Stimulated activated CD8-positive, alpha-beta memory T cell treated with anti-CD3 and anti-CD28 coated beads, Interleukin-4, amount 100 ng/mL, for 4 hours (primary cell): ENCODE results near the gene MAST4.
"Not testable (repeated sequence)": the region's sequence is repeated elsewhere in the genome, so short reads cannot be mapped to it uniquely, and the experiment has no call there.

Experiments
- DNase-seq, 2 donors: peaks; one replicate each; pipeline ENCODE4 v3.0.0-alpha.2; 2020; ENCODE audit warnings: low read depth in 2 of 2, low spot score in 1 of 2

MAST4 gene

DNA sequence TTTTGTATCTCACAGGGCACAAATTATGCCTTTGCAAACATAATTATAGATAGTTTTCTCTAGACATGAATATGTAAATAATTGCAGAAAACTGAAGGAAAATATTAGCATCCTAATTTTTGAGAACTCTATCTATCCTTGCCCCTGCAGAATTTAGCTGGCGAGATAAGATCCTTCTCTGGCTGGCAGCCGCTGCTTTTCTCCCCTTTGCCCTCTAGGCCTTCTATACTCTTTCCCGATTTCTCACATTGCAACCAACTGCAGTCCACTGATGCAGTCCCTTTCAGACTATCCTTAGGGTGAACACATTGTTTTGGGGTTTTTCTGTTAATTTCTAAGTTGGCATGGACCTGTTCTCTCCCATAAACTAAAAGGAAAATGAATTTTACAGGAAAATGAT lies 509.1 kb downstream of the MAST4 start:
- no peak for DNase-seq

DNA sequence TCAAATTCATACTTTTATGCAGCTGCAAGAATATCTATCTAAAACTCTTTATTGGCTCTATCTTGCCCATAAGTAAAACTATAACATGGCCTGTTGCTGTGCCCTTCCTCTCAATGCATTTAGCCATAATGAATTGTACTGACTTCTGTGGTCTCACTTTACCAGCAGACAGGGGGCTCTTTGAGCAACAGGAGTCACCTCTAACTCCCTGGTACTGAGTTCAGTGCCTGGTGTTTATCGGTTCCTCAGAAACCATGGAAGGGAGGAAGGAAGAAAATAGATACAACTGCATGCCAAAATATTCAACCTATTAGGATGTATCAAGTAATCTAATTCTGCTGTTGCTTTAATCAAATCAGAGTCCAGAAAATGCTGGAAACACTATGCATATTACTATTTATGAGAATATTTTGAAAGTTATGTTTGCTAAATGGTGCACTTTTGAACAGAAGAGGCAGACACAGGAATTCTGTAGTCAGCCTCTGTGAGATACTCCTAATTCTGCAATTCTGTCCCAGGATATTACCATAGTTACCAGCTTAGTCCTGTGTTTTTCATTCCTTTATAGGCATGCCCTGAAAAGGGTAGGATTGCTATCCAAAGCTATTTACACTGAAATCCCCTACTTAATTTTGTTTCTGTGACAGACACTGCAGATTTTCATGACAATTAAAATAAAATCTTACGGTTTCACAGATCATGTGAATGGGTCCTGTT lies 510.6 kb downstream of the MAST4 start:
- DNase-seq, result no peak

DNA sequence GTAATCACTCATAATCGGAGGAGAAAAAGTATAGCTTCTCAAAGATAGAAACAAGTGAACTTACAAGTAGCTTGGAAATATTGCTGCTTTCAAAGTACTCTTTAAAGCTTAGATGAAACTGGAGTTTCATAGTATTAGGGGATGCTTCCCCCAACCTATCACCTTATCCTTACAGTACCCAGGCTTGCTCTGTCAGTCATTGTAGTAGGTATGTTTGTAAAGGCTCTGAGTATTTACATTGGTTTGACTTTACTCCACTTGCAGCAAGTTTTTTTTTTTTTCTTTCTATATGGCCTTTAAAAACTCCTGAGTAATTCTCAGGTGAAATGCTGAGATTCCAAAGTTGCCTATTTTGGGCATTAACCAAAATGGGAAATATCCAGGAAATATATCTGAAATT lies 515.6 kb downstream of the MAST4 start:
- DNase-seq, result no peak

DNA sequence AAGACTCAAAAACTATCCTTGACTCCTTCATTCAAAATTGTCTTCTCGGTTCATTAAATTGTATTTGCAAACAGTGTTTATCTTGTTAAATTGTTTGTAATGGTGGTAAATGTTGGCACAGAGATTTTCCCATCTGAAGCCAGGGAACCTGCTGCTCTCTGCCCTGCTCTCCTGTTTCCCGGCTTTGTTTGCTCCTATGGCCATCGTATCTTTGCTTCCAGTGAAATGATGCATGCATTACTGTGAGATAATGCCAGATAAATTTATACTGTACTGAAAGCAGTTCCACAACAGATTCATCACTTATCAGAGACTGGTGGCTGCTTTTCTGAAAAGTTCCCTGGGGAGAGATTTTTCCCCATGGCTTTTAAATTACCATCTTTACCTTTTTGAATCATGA lies 519.1 kb downstream of the MAST4 start:
- DNase-seq, result no peak

DNA sequence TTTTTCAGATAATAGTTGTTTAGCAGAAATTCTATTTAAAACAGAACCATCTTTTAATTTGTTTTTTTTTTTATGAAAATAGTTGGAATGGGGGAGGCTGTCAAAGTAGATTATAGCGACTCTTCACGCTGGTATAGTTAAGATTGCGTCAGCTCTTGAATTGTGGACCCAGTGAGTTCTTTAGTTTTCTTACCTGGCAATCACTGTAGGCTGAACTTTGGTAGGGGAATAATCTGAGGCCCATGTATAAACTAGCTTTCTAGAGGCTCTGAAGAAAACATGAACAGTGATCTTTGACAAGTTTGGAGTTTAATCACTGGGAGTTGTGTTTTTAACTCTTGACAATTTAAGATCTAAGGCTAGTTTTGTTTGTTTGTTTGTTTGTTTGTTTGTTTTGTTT lies 519.6 kb downstream of the MAST4 start:
- DNase-seq, result no peak

DNA sequence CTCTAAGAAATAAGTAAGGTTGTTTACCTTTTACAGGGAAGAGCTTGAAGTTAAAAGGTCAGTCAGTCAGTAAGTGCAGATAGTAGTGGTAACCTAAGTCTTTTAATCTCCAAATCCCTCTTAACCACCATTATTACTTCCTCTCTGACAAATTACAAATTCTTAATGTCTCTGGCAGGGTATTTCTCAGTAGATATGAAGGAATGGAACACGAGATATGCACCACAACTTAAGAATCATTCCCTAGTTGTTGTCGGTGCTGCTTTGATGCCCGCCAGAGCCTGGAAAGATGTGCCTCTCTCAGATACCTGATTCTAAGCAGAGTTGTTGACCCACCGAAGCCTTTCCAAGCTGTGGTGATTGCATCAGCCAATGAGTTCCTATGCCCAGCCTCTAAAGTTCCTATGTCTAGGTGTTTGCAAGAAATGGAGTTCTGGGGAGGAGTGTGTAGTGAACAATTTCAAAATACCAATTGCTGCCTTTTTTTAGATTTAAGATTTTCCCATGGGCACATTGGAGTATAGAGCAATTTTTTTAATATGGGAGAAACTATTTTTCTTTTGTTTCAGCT lies 521.9 kb downstream of the MAST4 start:
- no peak for DNase-seq

DNA sequence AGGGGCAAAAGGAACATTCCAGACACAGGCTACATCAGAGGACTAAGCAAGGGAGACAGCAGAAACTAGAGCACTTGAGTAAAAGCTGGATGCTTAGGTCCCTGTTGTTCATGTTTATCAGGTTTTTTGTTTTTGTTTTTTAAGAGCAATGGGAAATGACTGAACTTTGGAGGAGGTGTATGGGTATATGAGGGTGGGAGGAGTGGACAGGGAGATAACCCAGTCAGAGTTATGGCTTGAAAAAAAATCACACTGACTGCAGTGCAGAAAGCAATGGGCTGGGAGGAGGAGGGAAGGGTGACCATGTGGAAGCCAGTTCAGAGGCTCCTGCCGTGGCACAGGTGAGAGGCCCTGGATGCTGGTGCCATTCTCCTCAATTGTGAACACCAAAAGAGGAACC lies 522.8 kb downstream of the MAST4 start:
- DNase-seq, result no peak

DNA sequence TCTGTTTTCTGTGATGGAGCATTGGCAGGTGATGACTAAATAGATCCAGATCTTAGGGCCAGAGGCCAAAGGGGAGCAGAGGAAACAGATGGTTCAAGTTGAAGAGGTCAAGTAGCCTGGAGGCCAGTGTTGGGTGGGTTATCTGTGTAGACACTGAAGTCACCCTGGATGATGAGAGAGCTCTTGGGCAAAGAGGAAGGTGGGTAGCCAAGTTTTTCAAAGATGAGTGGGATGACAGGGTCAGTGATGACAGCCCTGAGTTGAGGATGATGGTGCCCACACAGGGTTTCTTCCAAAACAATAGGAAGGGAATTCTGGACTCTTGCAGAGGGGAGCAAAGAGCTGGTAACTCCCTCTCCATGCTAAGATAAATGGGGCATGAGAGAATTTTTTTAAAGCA lies 523.8 kb downstream of the MAST4 start:
- DNase-seq, result no peak

DNA sequence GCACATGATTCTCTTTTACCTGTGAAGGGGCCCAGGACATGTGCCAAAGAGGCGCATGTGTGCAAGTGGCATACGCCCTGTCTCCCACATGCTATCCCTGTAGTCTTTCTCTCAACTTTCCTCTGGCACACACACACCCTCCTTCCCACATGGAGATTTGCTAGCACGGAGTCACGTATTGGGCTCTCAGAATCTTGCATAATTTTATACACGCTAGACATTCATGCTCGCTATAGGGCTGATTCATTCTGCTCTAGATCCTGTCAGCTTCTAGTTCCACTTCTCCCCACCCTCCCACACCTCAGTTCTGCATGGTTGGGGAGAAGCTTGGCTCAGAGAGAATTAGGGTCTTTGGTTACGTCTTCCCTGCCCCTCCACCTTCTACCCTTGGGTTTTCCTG lies 527.6 kb downstream of the MAST4 start:
- DNase-seq, result no peak

DNA sequence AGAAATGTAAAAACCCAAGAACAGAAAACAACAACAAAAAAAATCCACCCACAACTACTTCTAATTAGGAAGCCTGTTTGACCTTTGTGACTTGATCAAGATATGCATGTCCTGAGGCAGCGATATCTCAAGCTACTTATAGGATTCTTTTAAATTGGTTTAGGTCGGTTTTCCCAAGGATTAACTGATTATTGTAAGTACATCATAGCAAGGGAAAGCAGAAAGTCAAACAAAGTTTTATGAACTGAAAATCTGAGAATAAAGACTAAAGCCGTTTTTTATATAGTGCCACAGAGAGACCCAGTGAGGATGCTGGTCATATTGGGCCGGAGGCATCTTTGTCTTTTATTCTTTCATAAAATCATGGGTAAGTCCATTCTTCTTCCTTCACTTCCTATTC lies 528.4 kb downstream of the MAST4 start:
- DNase-seq, result no peak

DNA sequence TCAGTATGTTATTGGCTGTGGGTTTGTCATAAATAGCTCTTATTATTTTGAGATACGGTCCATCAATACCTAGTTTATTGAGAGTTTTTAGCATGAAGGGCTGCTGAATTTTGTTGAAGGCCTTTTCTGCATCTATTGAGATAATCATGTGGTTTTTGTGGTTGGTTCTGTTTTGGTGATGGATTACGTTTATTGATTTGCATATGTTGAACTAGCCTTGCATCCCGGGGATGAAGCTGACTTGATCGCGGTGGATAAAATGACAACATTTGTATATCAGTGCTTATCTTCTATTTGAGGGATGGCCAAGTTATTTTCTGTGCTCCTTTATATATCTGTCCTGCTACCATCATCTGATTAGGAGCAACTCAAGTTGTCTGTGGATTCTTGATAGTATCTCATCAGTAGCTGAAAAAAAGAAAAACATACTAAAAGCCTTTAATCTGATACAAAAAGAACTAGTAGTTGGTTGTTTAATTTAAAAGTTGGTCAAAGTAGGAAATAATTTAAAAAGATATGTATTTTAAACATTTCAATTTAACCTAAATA lies 531.2 kb downstream of the MAST4 start:
- DNase-seq, result not testable (repeated sequence)

DNA sequence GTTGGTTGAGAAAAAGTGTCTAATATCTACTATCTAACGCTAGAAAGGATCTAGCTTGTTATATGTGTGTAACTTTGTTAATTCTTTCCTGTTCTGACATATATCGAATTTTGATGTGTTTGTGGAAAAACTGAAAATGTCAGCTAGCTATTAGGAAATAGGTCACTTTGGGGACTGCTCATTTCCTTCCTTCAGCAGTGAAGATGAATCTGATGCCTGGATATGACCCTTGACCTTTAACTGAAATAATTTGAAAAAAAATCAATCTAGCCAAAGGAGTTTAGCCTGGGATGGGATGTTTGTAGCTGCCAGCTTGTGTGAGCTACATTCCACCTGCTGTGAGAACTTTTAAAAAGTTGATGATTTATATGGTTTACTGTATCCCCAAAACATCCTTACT lies 533.6 kb downstream of the MAST4 start:
- DNase-seq, result no peak

DNA sequence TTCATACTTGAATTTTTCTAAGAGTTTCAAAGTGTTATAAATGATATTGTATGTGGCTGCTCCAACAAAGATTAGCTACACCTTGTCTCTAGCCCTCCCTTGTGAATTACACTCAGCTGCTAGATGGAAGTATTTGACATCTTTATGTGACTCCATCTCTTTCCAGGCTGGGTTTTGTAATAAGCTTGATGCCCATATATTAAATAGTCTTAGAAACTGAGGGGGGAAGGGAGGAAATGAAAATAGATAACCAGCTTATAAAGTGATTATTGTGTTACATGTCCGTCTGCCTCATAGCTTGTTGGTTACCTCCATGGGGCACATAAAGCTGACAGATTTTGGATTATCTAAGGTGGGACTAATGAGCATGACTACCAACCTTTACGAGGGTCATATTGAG lies 537.0 kb downstream of the MAST4 start:
- no peak for DNase-seq

DNA sequence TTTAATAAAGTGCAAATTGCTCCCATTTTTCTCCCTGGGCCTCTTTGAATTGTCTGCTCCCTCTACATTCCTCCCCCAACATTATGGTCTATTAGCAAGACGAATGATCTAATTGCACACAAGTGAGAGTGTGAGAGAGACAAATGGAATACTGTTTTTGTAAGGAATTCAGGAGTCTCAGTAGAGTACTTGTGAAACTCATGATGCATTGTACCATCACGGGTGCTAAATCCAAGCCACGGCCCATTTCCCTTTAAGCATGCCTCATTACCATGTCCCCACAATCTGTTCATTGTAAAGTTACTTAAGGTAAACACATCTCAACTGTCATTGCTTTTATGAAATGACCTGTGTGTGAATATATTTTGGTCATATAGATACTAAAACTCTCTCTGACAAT lies 537.6 kb downstream of the MAST4 start:
- DNase-seq, result no peak

DNA sequence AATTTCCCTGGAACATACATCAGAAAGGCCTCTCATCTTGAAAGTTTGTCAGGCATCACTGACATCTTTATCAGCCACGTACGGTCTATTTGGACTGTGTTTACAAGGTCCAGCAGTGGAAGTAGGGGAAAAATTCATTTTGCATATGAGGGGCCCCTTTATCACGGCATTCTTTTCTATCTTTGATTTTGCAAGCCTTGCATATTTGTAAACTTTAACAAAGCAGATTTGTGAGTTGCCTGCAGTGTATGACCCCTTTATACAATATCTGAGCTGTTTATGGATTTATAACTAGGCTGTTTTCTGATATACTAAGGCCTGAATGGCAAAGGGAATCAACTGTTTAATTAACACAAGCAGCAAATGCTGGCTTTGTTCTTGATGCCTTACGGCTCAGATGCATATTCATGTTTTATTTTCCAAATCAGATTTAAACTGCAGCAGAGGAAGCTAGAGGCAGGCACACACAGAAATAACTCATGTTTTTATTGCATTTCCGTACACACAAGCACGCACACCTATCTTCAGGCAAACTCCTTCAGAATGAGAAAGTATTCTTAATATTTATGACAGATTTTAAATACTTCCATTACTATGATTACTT lies 539.3 kb downstream of the MAST4 start:
- DNase-seq, result no peak

DNA sequence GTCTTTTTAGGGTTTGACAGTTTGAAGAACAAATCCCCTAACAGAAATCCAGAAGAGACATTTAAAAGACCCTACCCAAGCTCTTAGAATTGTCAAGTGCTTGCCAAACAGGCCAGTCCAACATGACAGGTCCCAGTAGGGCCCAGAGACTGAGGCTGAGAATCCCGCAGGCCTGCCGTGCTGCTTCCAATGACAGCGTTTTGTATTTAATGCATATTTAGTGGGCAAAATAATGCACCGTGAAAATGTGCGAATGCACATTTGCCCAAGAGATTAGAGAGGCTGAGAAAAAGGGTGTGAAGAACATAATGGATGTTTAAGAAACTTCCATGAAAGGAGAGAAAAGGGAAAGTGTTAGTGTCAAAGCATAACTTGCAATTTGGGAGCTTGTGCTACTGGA lies 542.8 kb downstream of the MAST4 start:
- no peak for DNase-seq

DNA sequence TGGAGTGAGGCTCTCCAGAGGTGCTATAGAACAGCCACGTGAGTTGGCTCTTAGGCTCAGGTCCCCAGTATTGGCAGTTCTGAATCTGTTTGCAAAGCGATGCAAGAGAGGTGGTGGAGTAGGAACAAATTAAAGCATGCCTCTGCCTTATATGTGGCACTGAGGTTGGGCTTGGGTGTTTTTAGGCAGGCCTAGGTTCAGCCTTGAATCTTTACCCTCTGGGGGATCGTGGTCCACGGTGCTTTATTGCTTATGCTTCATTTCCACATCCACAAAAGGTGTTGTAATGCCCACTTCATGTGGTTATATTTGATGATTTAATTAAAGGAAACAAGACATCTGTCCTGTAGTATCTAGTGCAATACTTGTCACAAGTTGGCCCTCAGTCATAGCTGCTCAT lies 544.2 kb downstream of the MAST4 start:
- DNase-seq, result no peak

DNA sequence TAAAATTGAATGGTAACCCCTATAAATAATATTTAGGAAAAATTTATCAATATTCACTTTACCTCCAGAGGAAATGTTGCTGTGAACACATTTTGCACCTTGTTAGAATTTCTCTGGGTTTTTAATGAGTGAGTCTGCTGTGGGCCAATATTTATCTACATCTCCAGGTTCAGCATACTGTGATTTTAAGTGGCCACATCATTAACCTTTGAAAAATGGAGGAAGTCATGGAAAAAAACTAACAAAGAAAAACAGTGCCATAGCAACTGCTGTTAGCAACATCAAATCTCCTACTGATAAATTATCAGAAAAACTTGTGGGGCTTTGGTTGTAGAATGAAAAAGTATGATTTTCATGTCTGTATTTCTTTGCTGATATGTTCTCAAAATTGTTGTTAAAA lies 545.5 kb downstream of the MAST4 start:
- no peak for DNase-seq

DNA sequence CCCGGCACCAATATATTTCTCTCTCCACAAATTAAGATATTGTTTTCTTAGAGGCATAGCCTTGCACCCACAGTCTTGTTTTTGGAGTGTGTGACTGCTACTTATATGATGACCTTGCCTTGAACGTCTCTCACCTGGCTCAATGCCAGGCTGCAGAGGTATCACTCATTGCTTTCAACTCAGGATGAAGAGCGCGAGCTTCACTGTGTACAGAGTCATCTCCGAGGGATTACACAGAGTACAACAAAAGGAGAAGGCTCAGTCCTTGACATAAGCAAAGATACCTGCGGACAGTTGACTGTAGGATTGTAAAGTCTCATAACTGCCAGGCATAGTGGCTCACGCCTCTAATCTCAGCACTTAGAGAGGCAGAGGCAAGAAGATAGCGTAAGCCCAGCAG lies 546.6 kb downstream of the MAST4 start:
- DNase-seq, result no peak

DNA sequence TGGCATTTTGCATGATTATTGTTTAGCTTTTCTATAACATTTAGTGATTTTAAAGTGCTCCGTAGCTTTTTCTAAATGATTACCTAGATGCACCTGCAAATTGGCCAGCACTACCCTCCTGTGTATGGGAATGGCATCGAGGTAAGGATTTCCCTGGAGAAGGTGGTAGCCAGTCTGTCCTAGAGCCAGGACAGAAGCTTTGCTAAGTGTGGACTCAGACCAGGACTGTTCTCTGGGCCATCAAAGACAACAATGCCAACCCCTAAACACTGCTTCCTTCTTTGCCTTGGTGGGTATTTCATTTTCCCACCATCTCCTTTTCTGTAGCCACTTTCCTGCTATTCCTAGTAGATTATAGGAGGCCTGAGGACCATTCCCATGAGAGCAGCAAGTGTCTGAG lies 547.4 kb downstream of the MAST4 start:
- no peak for DNase-seq

DNA sequence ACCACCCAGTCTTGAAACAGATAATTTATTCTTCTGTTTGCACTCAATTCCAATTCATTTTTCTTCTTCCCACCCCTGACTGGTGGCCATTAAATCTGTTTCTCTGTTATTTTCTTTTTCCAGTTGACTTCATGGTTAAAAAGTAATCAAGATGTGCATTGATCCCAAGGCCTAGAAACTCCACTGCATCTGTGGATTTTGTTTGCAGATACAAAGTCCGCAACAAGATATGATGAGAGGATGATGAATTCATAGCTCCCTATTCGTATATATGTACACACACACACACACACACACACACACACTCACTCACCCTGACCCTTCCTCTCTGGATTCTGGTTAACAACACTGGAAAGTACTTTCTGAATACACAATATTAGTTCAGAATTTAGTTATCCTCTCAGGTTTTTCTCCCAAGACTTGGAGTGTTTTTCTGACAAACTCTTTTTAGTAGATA lies 548.0 kb downstream of the MAST4 start:
- DNase-seq, result no peak

DNA sequence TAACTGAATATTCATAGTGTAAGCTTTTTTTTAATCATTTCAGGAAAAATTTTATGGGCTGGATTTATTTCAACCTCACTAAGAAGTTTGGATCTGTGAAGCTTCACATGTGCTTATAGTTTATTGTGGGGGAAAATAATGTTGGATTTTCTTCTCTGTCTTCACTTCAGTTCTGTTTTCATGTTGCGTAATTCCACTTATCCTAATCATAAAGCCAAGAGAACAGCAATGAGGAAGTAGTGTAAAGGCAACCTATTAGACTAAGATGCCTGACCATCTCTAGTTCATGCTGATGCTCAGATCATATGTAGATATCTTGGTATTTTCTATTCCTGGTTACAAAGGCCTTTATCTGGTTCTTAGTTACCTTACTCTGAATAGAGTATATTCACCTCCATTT lies 550.4 kb downstream of the MAST4 start:
- no peak for DNase-seq

DNA sequence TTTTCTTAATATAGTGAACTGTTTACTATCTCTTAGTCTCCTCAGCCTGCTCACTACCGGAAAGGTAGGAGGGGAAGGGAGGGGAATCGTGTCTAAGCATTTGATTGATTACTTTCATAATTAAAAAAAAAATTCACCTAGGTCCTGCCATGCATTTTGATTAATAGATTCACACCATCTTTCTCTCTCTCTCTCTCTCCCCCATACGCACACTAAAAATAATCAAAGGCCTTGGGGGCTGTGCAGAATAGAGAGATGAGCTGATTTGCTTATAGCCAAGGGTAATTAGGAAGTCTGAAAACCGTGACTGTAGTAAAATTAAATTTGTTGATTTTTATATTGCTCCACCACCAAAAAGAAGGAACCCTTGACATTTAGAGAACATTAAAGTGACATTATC lies 550.8 kb downstream of the MAST4 start:
- DNase-seq, result no peak
